MM.1S (cell line): ENCODE data around the gene MGST3.

Experiments used
- DNase-seq: peaks from one replicate; pipeline ENCODE4 v3.0.0-alpha.2; 2015
- H2AFZ ChIP-seq: fragments of 300-600 bp; sonication (generic); 2 replicates; pipeline ENCODE4 v1.6.0; 2016; ENCODE audit warnings: antibody characterized with exemption, low read length
- H3F3A ChIP-seq: fragments of 300-600 bp; sonication (generic); 2 replicates; pipeline ENCODE4 v1.6.1; 2016; ENCODE audit warnings: mild to moderate bottlenecking, antibody characterized with exemption, low read length, moderate library complexity, mixed read lengths; ENCODE audit not compliant: insufficient read depth
- H3K27ac ChIP-seq: fragments of 300-600 bp; sonication (generic); 2 replicates; pipeline ENCODE4 v1.5.1; 2016; ENCODE audit warnings: mild to moderate bottlenecking, low read length
- H3K27me3 ChIP-seq: fragments of 300-600 bp; sonication (generic); replicated peaks from 2 replicates; pipeline ENCODE4 v1.6.0; 2016; ENCODE audit warnings: low read length; ENCODE audit not compliant: insufficient read depth
- H3K36me3 ChIP-seq: fragments of 300-600 bp; sonication (generic); replicated peaks from 2 replicates; pipeline ENCODE4 v1.6.1; 2016; ENCODE audit warnings: mild to moderate bottlenecking, low read length, mixed read lengths; ENCODE audit not compliant: insufficient read depth
- H3K4me1 ChIP-seq: fragments of 300-600 bp; sonication (generic); 2 replicates; pipeline ENCODE4 v1.6.1; 2016; ENCODE audit warnings: low read length, mixed read lengths
- H3K4me2 ChIP-seq: fragments of 300-600 bp; sonication (generic); 2 replicates; pipeline ENCODE4 v1.6.0; 2016; ENCODE audit warnings: low read depth, low read length
- H3K4me3 ChIP-seq: fragments of 300-600 bp; sonication (generic); 2 replicates; pipeline ENCODE4 v1.5.1; 2016; ENCODE audit warnings: low read length, mixed read lengths
- H3K79me2 ChIP-seq: fragments of 300-600 bp; sonication (generic); 2 replicates; pipeline ENCODE4 v1.6.1; 2016; ENCODE audit warnings: mixed run types, low read length, mixed read lengths
- H3K9ac ChIP-seq: fragments of 300-600 bp; sonication (generic); 2 replicates; pipeline ENCODE4 v1.6.1; 2016; ENCODE audit warnings: low read length, mixed read lengths
- H3K9me2 ChIP-seq: fragments of 300-600 bp; sonication (generic); replicated peaks from 2 replicates; pipeline ENCODE4 v1.6.1; 2016; ENCODE audit warnings: mild to moderate bottlenecking, low read length, mixed read lengths; ENCODE audit not compliant: insufficient read depth
- H3K9me3 ChIP-seq: fragments of 300-600 bp; sonication (generic); replicated peaks from 2 replicates; pipeline ENCODE4 v1.6.1; 2016; ENCODE audit warnings: mild to moderate bottlenecking, low read length, mixed read lengths; ENCODE audit not compliant: insufficient read depth
- H4K20me1 ChIP-seq: fragments of 300-600 bp; sonication (generic); 2 replicates; pipeline ENCODE4 v1.6.1; 2016; ENCODE audit warnings: mild to moderate bottlenecking, low read length, moderate library complexity, mixed read lengths; ENCODE audit not compliant: insufficient read depth
- EZH2 ChIP-seq: fragments of 300-600 bp; sonication (generic); optimal IDR thresholded peaks from 2 replicates; pipeline ENCODE3; 2017; ENCODE audit warnings: low read depth, mild to moderate bottlenecking, antibody characterized with exemption, low read length, mixed read lengths
- EZH2phosphoT487 ChIP-seq: fragments of 300-600 bp; sonication (generic); IDR thresholded peaks from 2 replicates; pipeline ENCODE4 v1.6.1; 2018; ENCODE audit warnings: antibody characterized with exemption, low read length
- TF ChIP-seq, protein P1 (sequence below): fragments of 300-600 bp; sonication (generic); IDR thresholded peaks from 2 replicates; pipeline ENCODE4 v1.5.1; 2016; ENCODE audit warnings: antibody characterized with exemption, low read length, mixed read lengths

MGST3 gene

DNA sequence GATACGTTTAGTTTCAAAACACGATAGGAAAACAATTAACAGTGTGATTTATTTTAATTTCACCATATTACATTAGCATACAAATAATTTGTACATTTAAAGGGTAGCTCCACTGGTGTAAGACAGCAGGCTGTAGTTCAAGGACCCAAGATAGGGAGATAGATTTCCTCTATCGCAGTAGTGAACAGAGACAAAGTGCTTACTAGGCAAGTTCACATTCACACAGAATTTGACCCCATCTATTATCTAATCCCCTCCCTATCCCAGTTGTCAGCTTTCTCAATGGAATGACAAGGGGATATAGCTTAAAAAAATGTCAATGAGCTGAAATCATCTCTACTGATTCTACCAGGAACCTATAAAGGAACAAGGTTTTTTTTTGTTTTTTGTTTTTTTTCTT lies 31.2 kb downstream of the MGST3 start:
- no peak for TF ChIP-seq EZH2
- TF ChIP-seq EZH2phosphoT487: no peak
- TF ChIP-seq, protein P1, sequence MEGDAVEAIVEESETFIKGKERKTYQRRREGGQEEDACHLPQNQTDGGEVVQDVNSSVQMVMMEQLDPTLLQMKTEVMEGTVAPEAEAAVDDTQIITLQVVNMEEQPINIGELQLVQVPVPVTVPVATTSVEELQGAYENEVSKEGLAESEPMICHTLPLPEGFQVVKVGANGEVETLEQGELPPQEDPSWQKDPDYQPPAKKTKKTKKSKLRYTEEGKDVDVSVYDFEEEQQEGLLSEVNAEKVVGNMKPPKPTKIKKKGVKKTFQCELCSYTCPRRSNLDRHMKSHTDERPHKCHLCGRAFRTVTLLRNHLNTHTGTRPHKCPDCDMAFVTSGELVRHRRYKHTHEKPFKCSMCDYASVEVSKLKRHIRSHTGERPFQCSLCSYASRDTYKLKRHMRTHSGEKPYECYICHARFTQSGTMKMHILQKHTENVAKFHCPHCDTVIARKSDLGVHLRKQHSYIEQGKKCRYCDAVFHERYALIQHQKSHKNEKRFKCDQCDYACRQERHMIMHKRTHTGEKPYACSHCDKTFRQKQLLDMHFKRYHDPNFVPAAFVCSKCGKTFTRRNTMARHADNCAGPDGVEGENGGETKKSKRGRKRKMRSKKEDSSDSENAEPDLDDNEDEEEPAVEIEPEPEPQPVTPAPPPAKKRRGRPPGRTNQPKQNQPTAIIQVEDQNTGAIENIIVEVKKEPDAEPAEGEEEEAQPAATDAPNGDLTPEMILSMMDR: no peak
- H2AFZ ChIP-seq: no peak overlapping the region
- no peak overlapping the region for H3K4me2 ChIP-seq
- no peak overlapping the region for H3K27ac ChIP-seq
- H3F3A ChIP-seq: no peaks in the 10 kb centered on the region
- H3K9me3 ChIP-seq: no peaks in the 10 kb centered on the region
- no peaks in the 10 kb centered on the region for H3K79me2 ChIP-seq
- no peak overlapping the region for H3K9ac ChIP-seq
- no peak for DNase-seq
- no peaks in the 10 kb centered on the region for H3K27me3 ChIP-seq
- no peaks in the 10 kb centered on the region for H3K4me1 ChIP-seq
- H3K36me3 ChIP-seq: 0 out of 2 replicates have a peak, but pooled peaks cover 8% of the 10 kb centered on the region
- no peak overlapping the region for H3K4me3 ChIP-seq
- H4K20me1 ChIP-seq: no peaks in the 10 kb centered on the region
- H3K9me2 ChIP-seq: no peaks in the 10 kb centered on the region

DNA sequence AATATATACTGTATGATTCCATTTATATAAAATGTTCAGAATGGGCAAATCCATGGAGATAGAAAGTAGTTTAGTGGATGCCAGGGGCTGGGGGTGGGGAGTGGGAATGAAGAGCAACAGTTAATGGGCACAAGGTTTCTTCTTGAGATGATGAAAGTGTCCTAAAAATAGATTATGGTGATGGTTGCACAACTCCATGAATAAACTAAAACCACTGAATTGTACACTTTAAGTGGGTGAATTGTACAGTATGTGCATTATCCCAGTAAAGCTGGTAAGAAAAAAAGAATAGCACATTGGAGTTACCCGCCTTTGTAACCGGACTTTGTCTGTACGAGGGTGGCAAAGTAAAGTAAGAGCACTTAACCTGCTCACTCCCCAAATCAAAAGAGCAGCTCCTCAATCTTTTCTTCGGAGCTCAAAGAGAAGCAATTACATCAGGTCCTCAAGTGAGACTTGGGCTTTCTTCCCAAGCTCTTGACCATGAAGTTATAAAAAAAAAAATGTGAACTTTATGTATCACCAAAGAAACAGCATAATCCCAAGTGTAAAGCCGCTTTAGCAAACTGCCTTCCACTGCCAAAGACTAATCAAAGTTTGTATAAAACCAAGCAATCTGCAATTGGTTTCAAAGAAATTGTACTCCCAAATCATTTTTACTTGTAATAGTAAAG lies 35.3 kb downstream of the MGST3 start:
- no peaks in the 10 kb centered on the region for H3K9me3 ChIP-seq
- no peak overlapping the region for H2AFZ ChIP-seq
- no peak for DNase-seq
- no peaks in the 10 kb centered on the region for H4K20me1 ChIP-seq
- no peaks in the 10 kb centered on the region for H3K27me3 ChIP-seq
- no peak overlapping the region for H3K9ac ChIP-seq
- H3K36me3 ChIP-seq: 0 out of 2 replicates have a peak, but pooled peaks cover 9% of the 10 kb centered on the region
- no peak overlapping the region for H3K27ac ChIP-seq
- no peak overlapping the region for H3K4me3 ChIP-seq
- TF ChIP-seq EZH2phosphoT487: no peak
- TF ChIP-seq, protein P1: no peak
- no peak for TF ChIP-seq EZH2
- no peaks in the 10 kb centered on the region for H3K9me2 ChIP-seq
- H3F3A ChIP-seq: no peaks in the 10 kb centered on the region
- no peaks in the 10 kb centered on the region for H3K4me1 ChIP-seq
- 0 out of 2 replicates have a peak, but pooled peaks cover 3% of the 10 kb centered on the region for H3K79me2 ChIP-seq
- no peak overlapping the region for H3K4me2 ChIP-seq

DNA sequence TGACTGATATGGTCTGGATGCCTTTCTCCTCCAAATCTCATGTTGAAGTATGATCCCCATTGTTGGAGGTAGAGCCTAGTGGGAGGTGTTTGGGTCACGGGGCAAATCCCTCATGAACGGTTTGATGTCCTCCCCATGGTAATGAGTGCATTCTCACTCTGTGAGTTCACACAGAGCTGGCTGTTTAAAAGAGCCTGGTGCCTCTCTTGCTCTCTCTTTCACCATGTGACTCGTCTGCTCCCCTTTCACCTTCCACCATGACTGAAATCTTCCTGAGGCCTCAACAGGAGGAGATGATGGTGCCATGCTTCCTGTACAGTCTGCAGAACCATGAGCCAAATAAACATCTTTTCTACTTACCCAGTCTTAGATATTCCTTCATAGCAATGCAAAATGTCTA lies 37.1 kb downstream of the MGST3 start:
- no peaks in the 10 kb centered on the region for H3K9me3 ChIP-seq
- no peak for DNase-seq
- 0 out of 2 replicates have a peak, but pooled peaks cover 4% of the 10 kb centered on the region for H3K79me2 ChIP-seq
- no peaks in the 10 kb centered on the region for H3F3A ChIP-seq
- no peaks in the 10 kb centered on the region for H4K20me1 ChIP-seq
- H3K9me2 ChIP-seq: no peaks in the 10 kb centered on the region
- H3K4me3 ChIP-seq: no peak overlapping the region
- TF ChIP-seq, protein P1: no peak
- TF ChIP-seq EZH2phosphoT487: no peak
- no peak for TF ChIP-seq EZH2
- H3K9ac ChIP-seq: no peak overlapping the region
- 0 out of 2 replicates have a peak, but pooled peaks cover 9% of the 10 kb centered on the region for H3K36me3 ChIP-seq
- H3K4me1 ChIP-seq: no peaks in the 10 kb centered on the region
- no peak overlapping the region for H2AFZ ChIP-seq
- no peaks in the 10 kb centered on the region for H3K27me3 ChIP-seq
- H3K27ac ChIP-seq: no peak overlapping the region
- H3K4me2 ChIP-seq: no peak overlapping the region
